HEK293 (cell line): ENCODE data around the gene SENP8.

Experiments used
- CTCF ChIA-PET: fragments of 350-600 bp; formaldehyde crosslinking; extraction: SDS; loops from one replicate; lab custom pipeline; 2021; ENCODE audit warnings: antibody characterized with exemption; lab: Yijun Ruan, JAX
- POLR2A ChIA-PET: fragments of 300-600 bp; formaldehyde crosslinking; extraction: SDS; loops from one replicate; lab custom pipeline; 2020; ENCODE audit warnings: antibody characterized with exemption, inconsistent platforms; lab: Yijun Ruan, JAX
- H3K27ac ChIP-seq: fragments of 200-500 bp; sonication (Bioruptor generic); 2 replicates; pipeline ENCODE4 v1.5.1; 2014; ENCODE audit warnings: low read depth, low read length, control low read depth, inconsistent platforms; ENCODE audit errors: extremely low read depth
- H3K36me3 ChIP-seq, 2 experiments: fragments of 200-500 bp in 1 of 2; sonication (Bioruptor generic) in 1 of 2; 1 replicate in 1 of 2; 2 replicates in 1 of 2; pipeline ENCODE4 v1.5.1; 2014 to 2017; ENCODE audit warnings: inconsistent platforms in 2 of 2, low read length in 2 of 2; ENCODE audit not compliant: control insufficient read depth in 2 of 2, insufficient read depth in 1 of 2
- H3K4me1 ChIP-seq: fragments of 200-500 bp; sonication (Bioruptor generic); 2 replicates; pipeline ENCODE4 v1.5.1; 2014; ENCODE audit warnings: mild to moderate bottlenecking, low read length, inconsistent platforms; ENCODE audit not compliant: control insufficient read depth, insufficient read depth
- H3K4me3 ChIP-seq: 2 replicates; pipeline ENCODE4 v1.5.1; 2011; ENCODE audit warnings: low read depth, mild to moderate bottlenecking, control low read depth, low read length, moderate library complexity
- H3K9me3 ChIP-seq: fragments of 200-500 bp; sonication (Bioruptor generic); 2 replicates; pipeline ENCODE4 v1.5.1; 2014; ENCODE audit warnings: low read depth, low read length, inconsistent platforms; ENCODE audit not compliant: control insufficient read depth, insufficient read depth
- IKZF3 ChIP-seq: fragments of 450-650 bp; IDR thresholded peaks from 2 replicates; pipeline ENCODE4 v1.5.0; 2018; ENCODE audit warnings: missing biosample characterization, mild to moderate bottlenecking, missing genetic modification characterization, moderate library complexity
- KLF8 ChIP-seq: fragments of 450-650 bp; formaldehyde crosslinking; IDR thresholded peaks from 2 replicates; pipeline ENCODE4 v1.5.1; 2016; ENCODE audit warnings: missing biosample characterization, missing genetic modification characterization
- ZIC2 ChIP-seq: fragments of 450-650 bp; formaldehyde crosslinking; IDR thresholded peaks from 2 replicates; pipeline ENCODE4 v1.5.1; 2016; ENCODE audit warnings: missing biosample characterization, missing genetic modification characterization
- ZNF174 ChIP-seq: fragments of 450-650 bp; formaldehyde crosslinking; IDR thresholded peaks from 2 replicates; pipeline ENCODE4 v1.5.0; 2017; ENCODE audit warnings: missing biosample characterization, mild to moderate bottlenecking, missing genetic modification characterization
- ZNF221 ChIP-seq: fragments of 450-650 bp; formaldehyde crosslinking; IDR thresholded peaks from 2 replicates; pipeline ENCODE4 v1.5.1; 2017; ENCODE audit warnings: missing biosample characterization, missing genetic modification characterization, borderline replicate concordance
- ZNF335 ChIP-seq: fragments of 450-650 bp; formaldehyde crosslinking; conservative IDR thresholded peaks from 2 replicates; pipeline ENCODE4 v1.5.1; 2016; ENCODE audit warnings: missing biosample characterization, missing genetic modification characterization
- ZNF549 ChIP-seq: fragments of 450-650 bp; IDR thresholded peaks from 2 replicates; pipeline ENCODE4 v1.5.1; 2018; ENCODE audit warnings: missing biosample characterization, missing genetic modification characterization, mild to moderate bottlenecking, inconsistent platforms, moderate library complexity
- ZNF660 ChIP-seq: fragments of 450-650 bp; IDR thresholded peaks from 2 replicates; pipeline ENCODE4 v1.5.1; 2018; ENCODE audit warnings: missing biosample characterization, mild to moderate bottlenecking, missing genetic modification characterization
- ZNF670 ChIP-seq: fragments of 450-650 bp; formaldehyde crosslinking; IDR thresholded peaks from 2 replicates; pipeline ENCODE4 v1.5.1; 2016; ENCODE audit warnings: missing biosample characterization, missing genetic modification characterization, low read depth
- ZSCAN16 ChIP-seq: fragments of 450-650 bp; formaldehyde crosslinking; IDR thresholded peaks from 2 replicates; pipeline ENCODE4 v1.5.1; 2016; ENCODE audit warnings: missing biosample characterization, missing genetic modification characterization
- ZXDB ChIP-seq: fragments of 450-650 bp; formaldehyde crosslinking; IDR thresholded peaks from 2 replicates; pipeline ENCODE4 v1.5.1; 2016; ENCODE audit warnings: missing biosample characterization, missing genetic modification characterization
- TF ChIP-seq, protein P1 (sequence below): fragments of 450-650 bp; formaldehyde crosslinking; IDR thresholded peaks from 2 replicates; pipeline ENCODE4 v1.5.1; 2016; ENCODE audit warnings: missing biosample characterization, missing genetic modification characterization
- TF ChIP-seq, protein P2 (sequence below): fragments of 450-650 bp; formaldehyde crosslinking; IDR thresholded peaks from 2 replicates; pipeline ENCODE4 v1.5.1; 2016; ENCODE audit warnings: missing biosample characterization, missing genetic modification characterization
- TF ChIP-seq, protein P3 (sequence below): fragments of 450-650 bp; formaldehyde crosslinking; IDR thresholded peaks from 2 replicates; pipeline ENCODE4 v1.5.1; 2016; ENCODE audit warnings: missing biosample characterization, missing genetic modification characterization
- TF ChIP-seq, protein P4 (sequence below): fragments of 450-650 bp; formaldehyde crosslinking; conservative IDR thresholded peaks from 2 replicates; pipeline ENCODE4 v1.5.1; 2016; ENCODE audit warnings: low read depth, missing biosample characterization, missing genetic modification characterization
- TF ChIP-seq, protein P5 (sequence below): fragments of 450-650 bp; formaldehyde crosslinking; IDR thresholded peaks from 2 replicates; pipeline ENCODE4 v1.5.1; 2017; ENCODE audit warnings: missing biosample characterization, missing genetic modification characterization
- TF ChIP-seq, protein P6 (sequence below): fragments of 450-650 bp; formaldehyde crosslinking; IDR thresholded peaks from 2 replicates; pipeline ENCODE4 v1.5.1; 2017; ENCODE audit warnings: missing biosample characterization, missing genetic modification characterization

The SENP8 gene

DNA sequence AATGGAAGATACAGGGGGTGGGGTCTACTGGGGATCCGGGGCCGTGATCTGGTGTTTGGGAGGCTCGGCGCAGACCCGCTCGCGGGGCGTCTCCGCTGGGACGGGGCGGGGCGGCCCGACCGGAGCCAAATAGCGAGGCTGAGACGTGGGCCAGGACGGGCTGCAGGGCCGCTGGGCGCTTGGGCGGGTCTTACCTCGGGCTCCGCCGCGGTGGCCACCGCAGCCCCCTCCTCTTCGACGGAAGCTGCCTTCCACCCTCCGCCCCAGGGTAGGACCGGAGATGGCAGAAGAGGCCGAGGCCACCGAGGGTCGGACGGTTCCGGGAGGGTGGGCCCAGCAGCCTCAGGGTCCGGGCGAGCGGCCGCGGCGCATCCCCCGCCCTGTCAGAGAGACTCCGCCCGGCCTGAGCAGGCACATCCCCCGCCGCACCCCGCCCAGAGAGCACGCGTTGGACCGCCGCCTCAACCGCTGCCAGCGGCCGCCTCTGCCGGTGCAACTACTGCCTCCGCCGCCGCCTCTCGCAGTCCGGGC, 652 bp upstream of the SENP8 start (continued):
- TF ChIP-seq, protein P1, sequence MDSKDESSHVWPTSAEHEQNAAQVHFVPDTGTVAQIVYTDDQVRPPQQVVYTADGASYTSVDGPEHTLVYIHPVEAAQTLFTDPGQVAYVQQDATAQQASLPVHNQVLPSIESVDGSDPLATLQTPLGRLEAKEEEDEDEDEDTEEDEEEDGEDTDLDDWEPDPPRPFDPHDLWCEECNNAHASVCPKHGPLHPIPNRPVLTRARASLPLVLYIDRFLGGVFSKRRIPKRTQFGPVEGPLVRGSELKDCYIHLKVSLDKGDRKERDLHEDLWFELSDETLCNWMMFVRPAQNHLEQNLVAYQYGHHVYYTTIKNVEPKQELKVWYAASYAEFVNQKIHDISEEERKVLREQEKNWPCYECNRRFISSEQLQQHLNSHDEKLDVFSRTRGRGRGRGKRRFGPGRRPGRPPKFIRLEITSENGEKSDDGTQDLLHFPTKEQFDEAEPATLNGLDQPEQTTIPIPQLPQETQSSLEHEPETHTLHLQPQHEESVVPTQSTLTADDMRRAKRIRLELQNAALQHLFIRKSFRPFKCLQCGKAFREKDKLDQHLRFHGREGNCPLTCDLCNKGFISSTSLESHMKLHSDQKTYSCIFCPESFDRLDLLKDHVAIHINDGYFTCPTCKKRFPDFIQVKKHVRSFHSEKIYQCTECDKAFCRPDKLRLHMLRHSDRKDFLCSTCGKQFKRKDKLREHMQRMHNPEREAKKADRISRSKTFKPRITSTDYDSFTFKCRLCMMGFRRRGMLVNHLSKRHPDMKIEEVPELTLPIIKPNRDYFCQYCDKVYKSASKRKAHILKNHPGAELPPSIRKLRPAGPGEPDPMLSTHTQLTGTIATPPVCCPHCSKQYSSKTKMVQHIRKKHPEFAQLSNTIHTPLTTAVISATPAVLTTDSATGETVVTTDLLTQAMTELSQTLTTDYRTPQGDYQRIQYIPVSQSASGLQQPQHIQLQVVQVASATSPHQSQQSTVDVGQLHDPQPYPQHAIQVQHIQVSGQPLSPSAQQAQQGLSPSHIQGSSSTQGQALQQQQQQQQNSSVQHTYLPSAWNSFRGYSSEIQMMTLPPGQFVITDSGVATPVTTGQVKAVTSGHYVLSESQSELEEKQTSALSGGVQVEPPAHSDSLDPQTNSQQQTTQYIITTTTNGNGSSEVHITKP (tag by site-specific recombination): peak; percentile 59
- TF ChIP-seq ZNF660 (tag by site-specific recombination) (peak; percentile 80; the same call in 1 of the 2 replicates), KLF8 (tag by site-specific recombination) (peak; percentile 96), ZNF335 (tag by site-specific recombination) (peak; percentile 88), ZNF670 (no peak), ZIC2 (tag by site-specific recombination) (no peak), ZNF549 (no peak), ZNF174 (no peak), ZNF221 (tag by site-specific recombination) (0 out of 2 replicates have a peak, but pooled peaks have one; percentile 59), ZSCAN16 (tag by site-specific recombination) (peak; percentile 75)
- TF ChIP-seq, protein P2, sequence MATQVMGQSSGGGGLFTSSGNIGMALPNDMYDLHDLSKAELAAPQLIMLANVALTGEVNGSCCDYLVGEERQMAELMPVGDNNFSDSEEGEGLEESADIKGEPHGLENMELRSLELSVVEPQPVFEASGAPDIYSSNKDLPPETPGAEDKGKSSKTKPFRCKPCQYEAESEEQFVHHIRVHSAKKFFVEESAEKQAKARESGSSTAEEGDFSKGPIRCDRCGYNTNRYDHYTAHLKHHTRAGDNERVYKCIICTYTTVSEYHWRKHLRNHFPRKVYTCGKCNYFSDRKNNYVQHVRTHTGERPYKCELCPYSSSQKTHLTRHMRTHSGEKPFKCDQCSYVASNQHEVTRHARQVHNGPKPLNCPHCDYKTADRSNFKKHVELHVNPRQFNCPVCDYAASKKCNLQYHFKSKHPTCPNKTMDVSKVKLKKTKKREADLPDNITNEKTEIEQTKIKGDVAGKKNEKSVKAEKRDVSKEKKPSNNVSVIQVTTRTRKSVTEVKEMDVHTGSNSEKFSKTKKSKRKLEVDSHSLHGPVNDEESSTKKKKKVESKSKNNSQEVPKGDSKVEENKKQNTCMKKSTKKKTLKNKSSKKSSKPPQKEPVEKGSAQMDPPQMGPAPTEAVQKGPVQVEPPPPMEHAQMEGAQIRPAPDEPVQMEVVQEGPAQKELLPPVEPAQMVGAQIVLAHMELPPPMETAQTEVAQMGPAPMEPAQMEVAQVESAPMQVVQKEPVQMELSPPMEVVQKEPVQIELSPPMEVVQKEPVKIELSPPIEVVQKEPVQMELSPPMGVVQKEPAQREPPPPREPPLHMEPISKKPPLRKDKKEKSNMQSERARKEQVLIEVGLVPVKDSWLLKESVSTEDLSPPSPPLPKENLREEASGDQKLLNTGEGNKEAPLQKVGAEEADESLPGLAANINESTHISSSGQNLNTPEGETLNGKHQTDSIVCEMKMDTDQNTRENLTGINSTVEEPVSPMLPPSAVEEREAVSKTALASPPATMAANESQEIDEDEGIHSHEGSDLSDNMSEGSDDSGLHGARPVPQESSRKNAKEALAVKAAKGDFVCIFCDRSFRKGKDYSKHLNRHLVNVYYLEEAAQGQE (tag by site-specific recombination): peak; percentile 47; the same call in 1 of the 2 replicates
- TF ChIP-seq, protein P3, sequence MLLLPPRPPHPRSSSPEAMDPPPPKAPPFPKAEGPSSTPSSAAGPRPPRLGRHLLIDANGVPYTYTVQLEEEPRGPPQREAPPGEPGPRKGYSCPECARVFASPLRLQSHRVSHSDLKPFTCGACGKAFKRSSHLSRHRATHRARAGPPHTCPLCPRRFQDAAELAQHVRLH (tag by site-specific recombination): peak; percentile 89; the same call in 1 of the 2 replicates
- TF ChIP-seq, protein P4, sequence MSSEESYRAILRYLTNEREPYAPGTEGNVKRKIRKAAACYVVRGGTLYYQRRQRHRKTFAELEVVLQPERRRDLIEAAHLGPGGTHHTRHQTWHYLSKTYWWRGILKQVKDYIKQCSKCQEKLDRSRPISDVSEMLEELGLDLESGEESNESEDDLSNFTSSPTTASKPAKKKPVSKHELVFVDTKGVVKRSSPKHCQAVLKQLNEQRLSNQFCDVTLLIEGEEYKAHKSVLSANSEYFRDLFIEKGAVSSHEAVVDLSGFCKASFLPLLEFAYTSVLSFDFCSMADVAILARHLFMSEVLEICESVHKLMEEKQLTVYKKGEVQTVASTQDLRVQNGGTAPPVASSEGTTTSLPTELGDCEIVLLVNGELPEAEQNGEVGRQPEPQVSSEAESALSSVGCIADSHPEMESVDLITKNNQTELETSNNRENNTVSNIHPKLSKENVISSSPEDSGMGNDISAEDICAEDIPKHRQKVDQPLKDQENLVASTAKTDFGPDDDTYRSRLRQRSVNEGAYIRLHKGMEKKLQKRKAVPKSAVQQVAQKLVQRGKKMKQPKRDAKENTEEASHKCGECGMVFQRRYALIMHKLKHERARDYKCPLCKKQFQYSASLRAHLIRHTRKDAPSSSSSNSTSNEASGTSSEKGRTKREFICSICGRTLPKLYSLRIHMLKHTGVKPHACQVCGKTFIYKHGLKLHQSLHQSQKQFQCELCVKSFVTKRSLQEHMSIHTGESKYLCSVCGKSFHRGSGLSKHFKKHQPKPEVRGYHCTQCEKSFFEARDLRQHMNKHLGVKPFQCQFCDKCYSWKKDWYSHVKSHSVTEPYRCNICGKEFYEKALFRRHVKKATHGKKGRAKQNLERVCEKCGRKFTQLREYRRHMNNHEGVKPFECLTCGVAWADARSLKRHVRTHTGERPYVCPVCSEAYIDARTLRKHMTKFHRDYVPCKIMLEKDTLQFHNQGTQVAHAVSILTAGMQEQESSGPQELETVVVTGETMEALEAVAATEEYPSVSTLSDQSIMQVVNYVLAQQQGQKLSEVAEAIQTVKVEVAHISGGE (tag by site-specific recombination): peak; percentile 85

DNA sequence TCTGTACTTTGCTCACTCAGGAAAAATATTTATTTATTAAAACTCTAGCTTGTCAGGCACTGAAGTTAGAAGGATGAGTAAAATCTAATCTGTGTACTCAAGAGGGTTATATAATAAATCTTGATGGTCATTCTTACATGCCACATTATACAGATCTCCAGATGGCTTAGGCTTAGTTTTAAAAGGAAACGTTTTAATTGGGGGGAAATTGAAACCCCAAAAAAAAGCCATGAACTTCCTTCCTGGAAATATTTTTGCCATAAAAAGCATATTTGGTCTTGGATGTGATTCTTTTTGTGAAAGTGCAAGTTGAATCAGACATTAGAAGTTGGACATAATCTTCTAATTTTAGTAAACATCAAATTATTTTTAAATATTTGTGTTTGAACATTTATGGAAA, 6.0 kb downstream of the SENP8 start:
- Histone ChIP-seq H3K27ac (no peak overlapping the region), H3K4me3 (no peak overlapping the region), H3K9me3 (no peaks in the 10 kb centered on the region), H3K4me1 (peaks cover 12% of the 10 kb centered on the region), H3K36me3 (no peaks in the 10 kb centered on the region; a peak in 1 of 3 replicates)
- POLR2A ChIA-PET: no interaction called here
- CTCF ChIA-PET: interaction anchor here (0.7 kb wide), 1 partner anchor 32 kb away, joined by 4 read pairs; no protein-coding TSS in a partner anchor
- TF ChIP-seq IKZF3 (tag by site-specific recombination) (no peak), ZXDB (tag by site-specific recombination) (peak; percentile 11; the same call in 1 of the 2 replicates)
- TF ChIP-seq, protein P5, sequence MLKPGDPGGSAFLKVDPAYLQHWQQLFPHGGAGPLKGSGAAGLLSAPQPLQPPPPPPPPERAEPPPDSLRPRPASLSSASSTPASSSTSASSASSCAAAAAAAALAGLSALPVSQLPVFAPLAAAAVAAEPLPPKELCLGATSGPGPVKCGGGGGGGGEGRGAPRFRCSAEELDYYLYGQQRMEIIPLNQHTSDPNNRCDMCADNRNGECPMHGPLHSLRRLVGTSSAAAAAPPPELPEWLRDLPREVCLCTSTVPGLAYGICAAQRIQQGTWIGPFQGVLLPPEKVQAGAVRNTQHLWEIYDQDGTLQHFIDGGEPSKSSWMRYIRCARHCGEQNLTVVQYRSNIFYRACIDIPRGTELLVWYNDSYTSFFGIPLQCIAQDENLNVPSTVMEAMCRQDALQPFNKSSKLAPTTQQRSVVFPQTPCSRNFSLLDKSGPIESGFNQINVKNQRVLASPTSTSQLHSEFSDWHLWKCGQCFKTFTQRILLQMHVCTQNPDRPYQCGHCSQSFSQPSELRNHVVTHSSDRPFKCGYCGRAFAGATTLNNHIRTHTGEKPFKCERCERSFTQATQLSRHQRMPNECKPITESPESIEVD: peak; percentile 32; the same call in 1 of the 2 replicates
- TF ChIP-seq, protein P6, sequence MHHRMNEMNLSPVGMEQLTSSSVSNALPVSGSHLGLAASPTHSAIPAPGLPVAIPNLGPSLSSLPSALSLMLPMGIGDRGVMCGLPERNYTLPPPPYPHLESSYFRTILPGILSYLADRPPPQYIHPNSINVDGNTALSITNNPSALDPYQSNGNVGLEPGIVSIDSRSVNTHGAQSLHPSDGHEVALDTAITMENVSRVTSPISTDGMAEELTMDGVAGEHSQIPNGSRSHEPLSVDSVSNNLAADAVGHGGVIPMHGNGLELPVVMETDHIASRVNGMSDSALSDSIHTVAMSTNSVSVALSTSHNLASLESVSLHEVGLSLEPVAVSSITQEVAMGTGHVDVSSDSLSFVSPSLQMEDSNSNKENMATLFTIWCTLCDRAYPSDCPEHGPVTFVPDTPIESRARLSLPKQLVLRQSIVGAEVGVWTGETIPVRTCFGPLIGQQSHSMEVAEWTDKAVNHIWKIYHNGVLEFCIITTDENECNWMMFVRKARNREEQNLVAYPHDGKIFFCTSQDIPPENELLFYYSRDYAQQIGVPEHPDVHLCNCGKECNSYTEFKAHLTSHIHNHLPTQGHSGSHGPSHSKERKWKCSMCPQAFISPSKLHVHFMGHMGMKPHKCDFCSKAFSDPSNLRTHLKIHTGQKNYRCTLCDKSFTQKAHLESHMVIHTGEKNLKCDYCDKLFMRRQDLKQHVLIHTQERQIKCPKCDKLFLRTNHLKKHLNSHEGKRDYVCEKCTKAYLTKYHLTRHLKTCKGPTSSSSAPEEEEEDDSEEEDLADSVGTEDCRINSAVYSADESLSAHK (tag by site-specific recombination): peak; percentile 59; the same call in 1 of the 2 replicates
- TF ChIP-seq, all 188 proteins: peak for 3
